Activated effector memory CD4-positive, alpha-beta T cell treated with anti-CD3 and anti-CD28 coated beads, Interleukin-2, amount 50 U/mL, for 16 hours (primary cell): ENCODE data around the gene SLC23A3.
"Not testable (repeated sequence)": the region's sequence is repeated elsewhere in the genome, so short reads cannot be mapped to it uniquely, and the experiment has no call there.

Experiments used
- DNase-seq: peaks from one replicate; pipeline ENCODE4 v3.0.0-alpha.2; 2020

SLC23A3 gene

GRCh38 chr2:219204425-219205164 is 34.8 kb upstream of the SLC23A3 start:
- DNase-seq = no peak

- DNase-seq = not testable (repeated sequence)
These were observed 31.5 kb upstream of the SLC23A3 start for GRCh38 chr2:219201331-219201730.

GRCh38 chr2:219200502-219201326 is 30.9 kb upstream of the SLC23A3 start:
- not testable (repeated sequence) for DNase-seq

- no peak for DNase-seq
These were observed 29.8 kb upstream of the SLC23A3 start for GRCh38 chr2:219199470-219200211.

- DNase-seq = no peak
These were observed 29.1 kb upstream of the SLC23A3 start for GRCh38 chr2:219198974-219199373.

GRCh38 chr2:219197388-219197787 is 27.6 kb upstream of the SLC23A3 start:
- no peak for DNase-seq

- DNase-seq = no peak
These were observed 17.1 kb upstream of the SLC23A3 start for GRCh38 chr2:219186754-219187456.

- DNase-seq = no peak
These were observed 14.3 kb upstream of the SLC23A3 start for GRCh38 chr2:219184121-219184520.

- no peak for DNase-seq
These were observed 13.4 kb upstream of the SLC23A3 start for GRCh38 chr2:219183151-219183772.

- no peak for DNase-seq
These were observed 12.7 kb upstream of the SLC23A3 start for GRCh38 chr2:219182331-219183150.

- no peak for DNase-seq
These were observed 11.7 kb upstream of the SLC23A3 start for GRCh38 chr2:219181531-219181930.

GRCh38 chr2:219180961-219181360 is 11.1 kb upstream of the SLC23A3 start:
- DNase-seq = no peak

- DNase-seq = no peak
These were observed 10.0 kb upstream of the SLC23A3 start for GRCh38 chr2:219179601-219180465.

GRCh38 chr2:219178377-219179175 is 8.7 kb upstream of the SLC23A3 start:
- peak; percentile 81 for DNase-seq

- DNase-seq = peak; percentile 91
These were observed 7.9 kb upstream of the SLC23A3 start, which contains the start of gene RETREG2 for GRCh38 chr2:219177552-219178376. RETREG2 (plus strand) TSS chr2:219178275; CDS start chr2:219178353, 78 bp downstream.

GRCh38 chr2:219176818-219177551 is 7.2 kb upstream of the SLC23A3 start, which contains the start of gene CNPPD1:
CNPPD1 (minus strand) TSS chr2:219176925; CDS start chr2:219176828, 97 bp downstream.
- DNase-seq = peak; percentile 96
